GM19452 (cell line): ENCODE data around the gene CEMIP.
"Not testable (repeated sequence)": the region's sequence is repeated elsewhere in the genome, so short reads cannot be mapped to it uniquely, and the experiment has no call there.

ENCODE experiments used
- ATAC-seq: cut with Tn5 transposase; IDR thresholded peaks from one replicate; pipeline ENCODE4 v1.9.1; 2021; ENCODE audit not compliant: unreplicated experiment

Gene CEMIP

GRCh38 chr15:80755885-80756284, 23.3 kb upstream of the CEMIP start:
- ATAC-seq: no peak

GRCh38 chr15:80758130-80758745, 20.9 kb upstream of the CEMIP start:
- no peak for ATAC-seq

GRCh38 chr15:80760960-80761359, 18.2 kb upstream of the CEMIP start:
- ATAC-seq: no peak

- no peak for ATAC-seq
These were observed 17.4 kb upstream of the CEMIP start for GRCh38 chr15:80761754-80762153.

GRCh38 chr15:80763235-80763634, 15.9 kb upstream of the CEMIP start:
- ATAC-seq: not testable (repeated sequence)

GRCh38 chr15:80764535-80764934, 14.6 kb upstream of the CEMIP start:
- ATAC-seq: no peak

GRCh38 chr15:80766275-80766674, 12.9 kb upstream of the CEMIP start:
- ATAC-seq: no peak

GRCh38 chr15:80768158-80768557, 11.0 kb upstream of the CEMIP start:
- no peak for ATAC-seq

GRCh38 chr15:80769153-80769828, 9.9 kb upstream of the CEMIP start:
- no peak for ATAC-seq

- no peak for ATAC-seq
These were observed 9.1 kb upstream of the CEMIP start for GRCh38 chr15:80769829-80770705.

GRCh38 chr15:80773122-80773551, 6.0 kb upstream of the CEMIP start:
- no peak for ATAC-seq

- ATAC-seq: no peak
These were observed 5.3 kb upstream of the CEMIP start for GRCh38 chr15:80773792-80774352.

- no peak for ATAC-seq
These were observed 4.7 kb upstream of the CEMIP start for GRCh38 chr15:80774486-80774885.

- no peak for ATAC-seq
These were observed 3.8 kb upstream of the CEMIP start for GRCh38 chr15:80775338-80775737.

GRCh38 chr15:80776420-80777045, 2.6 kb upstream of the CEMIP start:
- ATAC-seq: no peak

GRCh38 chr15:80777137-80777536, 2.0 kb upstream of the CEMIP start:
- no peak for ATAC-seq

GRCh38 chr15:80777826-80778620, 1.1 kb upstream of the CEMIP start:
- ATAC-seq: no peak

- ATAC-seq: no peak
These were observed 578 bp upstream of the CEMIP start for GRCh38 chr15:80778621-80778963.

GRCh38 chr15:80779658-80780415, 667 bp downstream of the CEMIP start:
- no peak for ATAC-seq
